ENCODE results near the gene SGMS1. TPM values are rescaled to one million over a fixed set of nuclear protein-coding genes. Genes with fewer than 3 reads are reported as not detected.

Gene SGMS1
- total RNA-seq, 2 donors from 2014 or later = 19.4 to 19.5 TPM

- no peaks in the 10 kb centered on the region for H3K36me3 ChIP-seq
- DNase-seq = no peak
- intact Hi-C loops (cut with DNase I) = no loop called here
- no peaks in the 10 kb centered on the region for H3K4me1 ChIP-seq
- TF ChIP-seq CTCF (IDR thresholded peaks at IDR 0.05) = no peak
- H3K9ac ChIP-seq (ENCODE audit: low read depth in 2 of 2, low read length in 2 of 2) = no peak overlapping the region
- H3K27ac ChIP-seq = no peak overlapping the region
- H3K27me3 ChIP-seq = no peaks in the 10 kb centered on the region
- no peak overlapping the region for H3K4me3 ChIP-seq
- H3K9me3 ChIP-seq = no peaks in the 10 kb centered on the region
Measured at GRCh38 chr10:50529660-50530059, 94.1 kb downstream of the SGMS1 start.

GRCh38 chr10:50528206-50528605, 95.5 kb downstream of the SGMS1 start:
- H3K27ac ChIP-seq = no peak overlapping the region
- intact Hi-C loops (cut with DNase I) = no loop called here
- DNase-seq = no peak
- H3K4me3 ChIP-seq = no peak overlapping the region
- no peaks in the 10 kb centered on the region for H3K27me3 ChIP-seq
- TF ChIP-seq CTCF (IDR thresholded peaks at IDR 0.05) = no peak
- H3K36me3 ChIP-seq = no peaks in the 10 kb centered on the region
- H3K9ac ChIP-seq (ENCODE audit: low read depth in 2 of 2, low read length in 2 of 2) = no peak overlapping the region
- H3K9me3 ChIP-seq = no peaks in the 10 kb centered on the region
- no peaks in the 10 kb centered on the region for H3K4me1 ChIP-seq

- no peak overlapping the region for H3K27ac ChIP-seq
- no peaks in the 10 kb centered on the region for H3K36me3 ChIP-seq
- TF ChIP-seq CTCF (IDR thresholded peaks at IDR 0.05) = no peak
- no peaks in the 10 kb centered on the region for H3K9me3 ChIP-seq
- H3K27me3 ChIP-seq = no peaks in the 10 kb centered on the region
- H3K4me1 ChIP-seq = no peaks in the 10 kb centered on the region
- no peak for DNase-seq
- H3K9ac ChIP-seq (ENCODE audit: low read depth in 2 of 2, low read length in 2 of 2) = no peak overlapping the region
- intact Hi-C loops (cut with DNase I) = no loop called here
- H3K4me3 ChIP-seq = no peak overlapping the region
Measured at GRCh38 chr10:50527442-50528043, 96.2 kb downstream of the SGMS1 start.

GRCh38 chr10:50526185-50526584, 97.6 kb downstream of the SGMS1 start:
- Histone ChIP-seq H3K27ac (no peak overlapping the region), H3K27me3 (no peaks in the 10 kb centered on the region), H3K9me3 (no peaks in the 10 kb centered on the region), H3K36me3 (no peaks in the 10 kb centered on the region), H3K9ac (ENCODE audit: low read depth in 2 of 2, low read length in 2 of 2) (no peak overlapping the region), H3K4me3 (no peak overlapping the region), H3K4me1 (no peaks in the 10 kb centered on the region)
- TF ChIP-seq CTCF (IDR thresholded peaks at IDR 0.05) = no peak
- no peak for DNase-seq
- intact Hi-C loops (cut with DNase I) = no loop called here

GRCh38 chr10:50523357-50523756, 100.4 kb downstream of the SGMS1 start:
- Histone ChIP-seq H3K4me3 (no peak overlapping the region), H3K27ac (no peak overlapping the region), H3K27me3 (no peaks in the 10 kb centered on the region), H3K4me1 (no peaks in the 10 kb centered on the region), H3K9me3 (no peaks in the 10 kb centered on the region), H3K9ac (ENCODE audit: low read depth in 2 of 2, low read length in 2 of 2) (no peak overlapping the region), H3K36me3 (no peaks in the 10 kb centered on the region)
- TF ChIP-seq CTCF (IDR thresholded peaks at IDR 0.05) = no peak
- intact Hi-C loops (cut with DNase I) = no loop called here
- no peak for DNase-seq
